Trophoblast cell (in vitro differentiated cells and primary cell): ENCODE measurements around the gene BRF1.

ENCODE experiments used
- DNase-seq, 2 donors: peaks; one replicate each; pipeline ENCODE4 v3.0.0-alpha.2; 2016
- H2AFZ ChIP-seq: 2 replicates; pipeline ENCODE4 v1.6.1; 2013; ENCODE audit warnings: low read length, moderate library complexity, mild to moderate bottlenecking; ENCODE audit not compliant: insufficient read depth, poor library complexity
- H2AK5ac ChIP-seq: 2 replicates; pipeline ENCODE4 v1.6.1; 2013; ENCODE audit warnings: mild to moderate bottlenecking, low read length
- H2BK120ac ChIP-seq: 2 replicates; pipeline ENCODE4 v1.6.1; 2013; ENCODE audit warnings: low read length, mild to moderate bottlenecking, moderate library complexity; ENCODE audit not compliant: insufficient read depth, poor library complexity
- H2BK12ac ChIP-seq: 2 replicates; pipeline ENCODE4 v1.6.1; 2013; ENCODE audit warnings: mild to moderate bottlenecking, low read length, moderate library complexity
- H2BK5ac ChIP-seq: 2 replicates; pipeline ENCODE4 v1.6.1; 2013; ENCODE audit warnings: low read length, low read depth, moderate library complexity, mild to moderate bottlenecking; ENCODE audit not compliant: poor library complexity
- H3K14ac ChIP-seq: 2 replicates; pipeline ENCODE4 v1.6.1; 2013; ENCODE audit warnings: mild to moderate bottlenecking, low read length
- H3K18ac ChIP-seq: 2 replicates; pipeline ENCODE4 v1.6.1; 2013; ENCODE audit warnings: mild to moderate bottlenecking, low read length
- H3K23ac ChIP-seq: 2 replicates; pipeline ENCODE4 v1.6.1; 2013; ENCODE audit warnings: low read length
- H3K27ac ChIP-seq: 2 replicates; pipeline ENCODE4 v1.5.1; 2013; ENCODE audit warnings: low read depth, mild to moderate bottlenecking, inconsistent platforms, low read length, moderate library complexity
- H3K27me3 ChIP-seq: 2 replicates; pipeline ENCODE4 v1.6.1; 2013; ENCODE audit warnings: inconsistent platforms, mild to moderate bottlenecking, low read length, moderate library complexity; ENCODE audit not compliant: insufficient read depth
- H3K36me3 ChIP-seq, 2 experiments: 1 replicate in 1 of 2; 2 replicates in 1 of 2; pipeline ENCODE4 v1.6.1; 2013; ENCODE audit warnings: low read length in 2 of 2, mild to moderate bottlenecking in 2 of 2, moderate library complexity in 1 of 2; ENCODE audit not compliant: insufficient read depth in 2 of 2, control insufficient read depth in 1 of 2
- H3K4ac ChIP-seq: 2 replicates; pipeline ENCODE4 v1.6.1; 2013; ENCODE audit warnings: low read depth, mild to moderate bottlenecking, low read length, moderate library complexity
- H3K4me1 ChIP-seq, 2 experiments: 1 replicate in 1 of 2; 2 replicates in 1 of 2; pipeline ENCODE4 v1.6.1; 2013; ENCODE audit warnings: low read length in 2 of 2, mild to moderate bottlenecking in 2 of 2, moderate library complexity in 1 of 2; ENCODE audit not compliant: insufficient read depth in 2 of 2, control insufficient read depth in 1 of 2
- H3K4me2 ChIP-seq: 2 replicates; pipeline ENCODE4 v1.6.1; 2013; ENCODE audit warnings: inconsistent platforms, mild to moderate bottlenecking, low read length, moderate library complexity
- H3K4me3 ChIP-seq: 2 replicates; pipeline ENCODE4 v1.5.1; 2013; ENCODE audit warnings: mild to moderate bottlenecking, low read depth, low read length, inconsistent platforms
- H3K79me1 ChIP-seq: one replicate; pipeline ENCODE4 v1.6.1; 2013; ENCODE audit warnings: low read length
- H3K79me2 ChIP-seq: 2 replicates; pipeline ENCODE4 v1.6.1; 2013; ENCODE audit warnings: low read length, mild to moderate bottlenecking; ENCODE audit not compliant: control insufficient read depth, insufficient read depth, poor library complexity
- H3K9ac ChIP-seq: 2 replicates; pipeline ENCODE4 v1.6.1; 2013; ENCODE audit warnings: mild to moderate bottlenecking, low read length
- H3K9me3 ChIP-seq: 2 replicates; pipeline ENCODE4 v1.6.1; 2013; ENCODE audit warnings: low read depth, mild to moderate bottlenecking, control low read depth, inconsistent platforms, low read length; ENCODE audit not compliant: insufficient read depth
- H4K12ac ChIP-seq: 2 replicates; pipeline ENCODE4 v1.6.1; 2013; ENCODE audit warnings: low read depth, mild to moderate bottlenecking, low read length, moderate library complexity
- H4K8ac ChIP-seq: 2 replicates; pipeline ENCODE4 v1.6.1; 2013; ENCODE audit warnings: low read depth, mild to moderate bottlenecking, low read length, moderate library complexity
- H4K91ac ChIP-seq: one replicate; pipeline ENCODE4 v1.6.1; 2013; ENCODE audit warnings: low read depth, mild to moderate bottlenecking, low read length, moderate library complexity
- WGBS: extraction: QIAGEN DNeasy Blood & Tissue Kit; methylation state at CpG from one replicate; pipeline ENCODE4 v1.1.7; 2013; ENCODE audit warnings: missing lambda C conversion rate; ENCODE audit not compliant: insufficient read length, insufficient coverage; ENCODE audit errors: extremely low coverage; 5-methylcytosine and 5-hydroxymethylcytosine counted together

Gene BRF1

GRCh38 chr14:105226198-105226597 lies 74.6 kb downstream of the BRF1 start:
- Histone ChIP-seq H3K79me1 (no peaks in the 10 kb centered on the region), H3K4ac (no peak overlapping the region)

GRCh38 chr14:105224845-105225570 lies 75.8 kb downstream of the BRF1 start:
- Histone ChIP-seq H3K79me1 (no peaks in the 10 kb centered on the region), H2AFZ (no peak overlapping the region), H3K9me3 (peaks cover 2% of the 10 kb centered on the region), H3K4me1 (no peaks in the 10 kb centered on the region), H3K79me2 (no peaks in the 10 kb centered on the region), H4K91ac (peak overlapping the region; percentile 12), H4K8ac (no peak overlapping the region), H3K4me2 (no peak overlapping the region), H3K27me3 (no peaks in the 10 kb centered on the region), H3K9ac (no peak overlapping the region), H3K27ac (no peak overlapping the region), H3K4ac (no peak overlapping the region), H3K14ac (no peak overlapping the region), H3K36me3 (peaks cover 21 to 29% of the 10 kb centered on the region in 2 experiments), H3K18ac (no peak overlapping the region), H2BK12ac (no peak overlapping the region), H2BK120ac (no peak overlapping the region), H2AK5ac (no peak overlapping the region), H3K23ac (no peak overlapping the region), H3K4me3 (no peak overlapping the region), H2BK5ac (no peak overlapping the region), H4K12ac (no peak overlapping the region)
- no CpG with 5 or more reads among the region's 11 CpGs for WGBS
- no peak for DNase-seq

More at GRCh38 chr14:105226198-105226597, 74.6 kb downstream of the BRF1 start:
- no peak overlapping the region for H2BK12ac ChIP-seq
- H3K79me2 ChIP-seq: no peaks in the 10 kb centered on the region
- H2BK5ac ChIP-seq: no peak overlapping the region
- no peaks in the 10 kb centered on the region for H3K27me3 ChIP-seq
- no peak overlapping the region for H4K8ac ChIP-seq
- no peak overlapping the region for H3K18ac ChIP-seq
- H3K4me1 ChIP-seq: no peaks in the 10 kb centered on the region
- no peak overlapping the region for H3K27ac ChIP-seq
- no peak for DNase-seq
- no peak overlapping the region for H4K91ac ChIP-seq
- H3K23ac ChIP-seq: no peak overlapping the region
- H2BK120ac ChIP-seq: no peak overlapping the region
- H3K4me2 ChIP-seq: no peak overlapping the region
- H3K9ac ChIP-seq: no peak overlapping the region
- no CpG with 5 or more reads among the region's 10 CpGs for WGBS
- H3K9me3 ChIP-seq: peaks cover 2% of the 10 kb centered on the region
- no peak overlapping the region for H4K12ac ChIP-seq
- no peak overlapping the region for H2AFZ ChIP-seq
- no peak overlapping the region for H3K14ac ChIP-seq
- H3K4me3 ChIP-seq: no peak overlapping the region
- H3K36me3 ChIP-seq: peaks cover 19 to 20% of the 10 kb centered on the region in 2 experiments
- H2AK5ac ChIP-seq: no peak overlapping the region

GRCh38 chr14:105223770-105224544 lies 76.8 kb downstream of the BRF1 start:
- no peak overlapping the region for H2AK5ac ChIP-seq
- no peak overlapping the region for H4K12ac ChIP-seq
- DNase-seq: peak; percentile 40 to 44
- H3K4ac ChIP-seq: no peak overlapping the region
- no peak overlapping the region for H3K4me3 ChIP-seq
- H2AFZ ChIP-seq: no peak overlapping the region
- no peak overlapping the region for H3K27ac ChIP-seq
- H3K79me2 ChIP-seq: no peaks in the 10 kb centered on the region
- no peaks in the 10 kb centered on the region for H3K79me1 ChIP-seq
- no peak overlapping the region for H3K9ac ChIP-seq
- no peak overlapping the region for H4K8ac ChIP-seq
- H3K18ac ChIP-seq: no peak overlapping the region
- no peaks in the 10 kb centered on the region for H3K27me3 ChIP-seq
- no CpG with 5 or more reads among the region's 15 CpGs for WGBS
- H3K36me3 ChIP-seq: peaks cover 31 to 40% of the 10 kb centered on the region in 2 experiments
- H2BK120ac ChIP-seq: no peak overlapping the region
- H2BK12ac ChIP-seq: no peak overlapping the region
- no peak overlapping the region for H3K14ac ChIP-seq
- H2BK5ac ChIP-seq: no peak overlapping the region
- H3K4me1 ChIP-seq: no peaks in the 10 kb centered on the region
- H3K23ac ChIP-seq: no peak overlapping the region
- peaks cover 2% of the 10 kb centered on the region for H3K9me3 ChIP-seq
- H4K91ac ChIP-seq: no peak overlapping the region
- no peak overlapping the region for H3K4me2 ChIP-seq

- H3K27me3 ChIP-seq: no peaks in the 10 kb centered on the region
These were observed 77.5 kb downstream of the BRF1 start for GRCh38 chr14:105223260-105223659.

More at GRCh38 chr14:105223260-105223659, 77.5 kb downstream of the BRF1 start:
- DNase-seq: peak; percentile 63 to 79
- H3K9ac ChIP-seq: no peak overlapping the region
- H3K9me3 ChIP-seq: peaks cover 2% of the 10 kb centered on the region
- no peaks in the 10 kb centered on the region for H3K79me2 ChIP-seq
- H2BK5ac ChIP-seq: no peak overlapping the region
- H3K23ac ChIP-seq: peak overlapping the region; percentile 10
- H3K4me1 ChIP-seq: no peaks in the 10 kb centered on the region
- no peak overlapping the region for H3K18ac ChIP-seq
- no peak overlapping the region for H4K91ac ChIP-seq
- no peaks in the 10 kb centered on the region for H3K79me1 ChIP-seq
- peaks cover 38 to 42% of the 10 kb centered on the region in 2 experiments for H3K36me3 ChIP-seq
- H2AK5ac ChIP-seq: no peak overlapping the region
- no peak overlapping the region for H4K12ac ChIP-seq
- no peak overlapping the region for H3K4ac ChIP-seq
- no peak overlapping the region for H4K8ac ChIP-seq
- WGBS: no CpG with 5 or more reads among the region's 16 CpGs
- H2BK120ac ChIP-seq: no peak overlapping the region
- H3K4me3 ChIP-seq: no peak overlapping the region
- no peak overlapping the region for H3K27ac ChIP-seq
- no peak overlapping the region for H2BK12ac ChIP-seq
- H2AFZ ChIP-seq: no peak overlapping the region
- H3K14ac ChIP-seq: no peak overlapping the region
- no peak overlapping the region for H3K4me2 ChIP-seq
